H9 (cell line): ENCODE data around the gene MED23. TPM values are rescaled to one million over a fixed set of nuclear protein-coding genes. Genes with fewer than 3 reads are reported as not detected.

ENCODE experiments used
- DNase-seq: peaks from one replicate; pipeline ENCODE4 v3.0.0-alpha.2; 2017
- H2AFZ ChIP-seq: one replicate; pipeline ENCODE4 v1.6.1; 2013; ENCODE audit warnings: mild to moderate bottlenecking, low read length, control low read depth, moderate library complexity
- H2AK5ac ChIP-seq: 2 replicates; pipeline ENCODE4 v1.6.1; 2013; ENCODE audit warnings: low read length, control low read depth, mixed read lengths; ENCODE audit not compliant: insufficient read length
- H2BK120ac ChIP-seq: one replicate; pipeline ENCODE4 v1.6.1; 2013; ENCODE audit warnings: low read depth, mild to moderate bottlenecking, low read length, control low read depth, inconsistent platforms; ENCODE audit not compliant: poor library complexity, severe bottlenecking
- H2BK12ac ChIP-seq: 2 replicates; pipeline ENCODE4 v1.6.1; 2013; ENCODE audit warnings: low read length, control low read depth, mixed read lengths, low read depth; ENCODE audit not compliant: insufficient read length
- H2BK15ac ChIP-seq: 2 replicates; pipeline ENCODE4 v1.6.1; 2013; ENCODE audit warnings: low read depth, low read length, control low read depth
- H2BK20ac ChIP-seq: one replicate; pipeline ENCODE4 v1.6.1; 2013; ENCODE audit warnings: low read depth, mild to moderate bottlenecking, low read length, control low read depth, inconsistent platforms; ENCODE audit not compliant: poor library complexity, severe bottlenecking
- H2BK5ac ChIP-seq: 2 replicates; pipeline ENCODE4 v1.6.1; 2013; ENCODE audit warnings: low read length, control low read depth, mixed read lengths; ENCODE audit not compliant: insufficient read length
- H3K14ac ChIP-seq: 2 replicates; pipeline ENCODE4 v1.6.1; 2013; ENCODE audit warnings: low read length, control low read depth; ENCODE audit not compliant: insufficient read depth
- H3K18ac ChIP-seq: 2 replicates; pipeline ENCODE4 v1.6.1; 2013; ENCODE audit warnings: low read depth, mild to moderate bottlenecking, mixed read lengths, low read length, control low read depth; ENCODE audit not compliant: insufficient read length
- H3K23ac ChIP-seq: 2 replicates; pipeline ENCODE4 v1.6.1; 2013; ENCODE audit warnings: low read length, control low read depth, mixed read lengths, low read depth; ENCODE audit not compliant: insufficient read length
- H3K23me2 ChIP-seq: 2 replicates; pipeline ENCODE4 v1.6.1; 2013; ENCODE audit warnings: low read depth, mild to moderate bottlenecking, mixed read lengths, low read length, control low read depth; ENCODE audit not compliant: insufficient read length, poor library complexity, severe bottlenecking
- H3K27ac ChIP-seq: 2 replicates; pipeline ENCODE4 v1.5.1; 2013; ENCODE audit warnings: low read length, control low read depth, mixed read lengths, low read depth; ENCODE audit not compliant: insufficient read length
- H3K27me3 ChIP-seq: 2 replicates; pipeline ENCODE4 v1.6.1; 2013; ENCODE audit warnings: low read length, control low read depth, inconsistent platforms; ENCODE audit not compliant: insufficient read depth
- H3K4ac ChIP-seq: 2 replicates; pipeline ENCODE4 v1.6.1; 2013; ENCODE audit warnings: low read depth, mild to moderate bottlenecking, control low read depth, inconsistent platforms, low read length, moderate library complexity
- H3K4me1 ChIP-seq: 2 replicates; pipeline ENCODE4 v1.6.1; 2013; ENCODE audit warnings: low read length, control low read depth, inconsistent platforms; ENCODE audit not compliant: insufficient read depth
- H3K4me2 ChIP-seq: 2 replicates; pipeline ENCODE4 v1.6.1; 2013; ENCODE audit warnings: low read length, control low read depth, mixed read lengths; ENCODE audit not compliant: insufficient read length, insufficient read depth
- H3K56ac ChIP-seq: 2 replicates; pipeline ENCODE4 v1.6.1; 2013; ENCODE audit warnings: low read depth, mild to moderate bottlenecking, mixed read lengths, low read length, control low read depth; ENCODE audit not compliant: insufficient read length
- H3K79me1 ChIP-seq: 2 replicates; pipeline ENCODE4 v1.6.1; 2013; ENCODE audit warnings: low read depth, mild to moderate bottlenecking, moderate library complexity, low read length, control low read depth, inconsistent platforms; ENCODE audit not compliant: insufficient read depth, poor library complexity, severe bottlenecking
- H3K79me2 ChIP-seq: 2 replicates; pipeline ENCODE4 v1.6.1; 2013; ENCODE audit warnings: low read length, control low read depth, inconsistent platforms; ENCODE audit not compliant: insufficient read depth
- H3K9ac ChIP-seq: 2 replicates; pipeline ENCODE4 v1.6.1; 2013; ENCODE audit warnings: low read length, control low read depth, mixed read lengths; ENCODE audit not compliant: insufficient read length; ENCODE audit errors: extremely low read depth
- H3K9me3 ChIP-seq: one replicate; pipeline ENCODE4 v1.6.1; 2013; ENCODE audit warnings: low read depth, low read length, inconsistent platforms; ENCODE audit not compliant: control insufficient read depth
- H3T11ph ChIP-seq: one replicate; pipeline ENCODE4 v1.6.1; 2013; ENCODE audit warnings: mild to moderate bottlenecking, low read length, control low read depth, inconsistent platforms
- H4K20me1 ChIP-seq: one replicate; pipeline ENCODE4 v1.6.1; 2013; ENCODE audit not compliant: control insufficient read depth, insufficient read length, insufficient read depth
- H4K5ac ChIP-seq: 2 replicates; pipeline ENCODE4 v1.6.1; 2013; ENCODE audit warnings: low read depth, mild to moderate bottlenecking, mixed read lengths, low read length, control low read depth; ENCODE audit not compliant: insufficient read length
- H4K8ac ChIP-seq: replicated peaks from 2 replicates; pipeline ENCODE4 v1.6.1; 2013; ENCODE audit warnings: low read length, control low read depth, mixed read lengths, low read depth; ENCODE audit not compliant: insufficient read length
- H4K91ac ChIP-seq: 2 replicates; pipeline ENCODE4 v1.6.1; 2013; ENCODE audit warnings: low read depth, mild to moderate bottlenecking, moderate library complexity, mixed read lengths, low read length, control low read depth; ENCODE audit not compliant: insufficient read length
- H3K27ac Mint-ChIP-seq, 3 experiments: 2 replicates in 2 of 3; 3 replicates in 1 of 3; pipeline ENCODE4 v1.8.0; 2020 to 2021; ENCODE audit warnings: mixed read lengths in 3 of 3, mild to moderate bottlenecking in 1 of 3, moderate library complexity in 1 of 3
- H3K27me3 Mint-ChIP-seq: 2 replicates; pipeline ENCODE4 v1.8.0; 2021; ENCODE audit warnings: low read depth, mild to moderate bottlenecking, moderate library complexity, mixed read lengths
- H3K36me3 Mint-ChIP-seq, 3 experiments: 2 replicates in 2 of 3; 3 replicates in 1 of 3; pipeline ENCODE4 v1.8.0; 2020 to 2021; ENCODE audit warnings: low read depth in 3 of 3, mixed read lengths in 3 of 3; ENCODE audit not compliant: insufficient read depth in 1 of 3
- H3K4me1 Mint-ChIP-seq, 2 experiments: 2 replicates each; pipeline ENCODE4 v1.8.0; 2020; ENCODE audit warnings: mixed read lengths in 2 of 2
- H3K4me3 Mint-ChIP-seq, 2 experiments: 2 replicates in 1 of 2; 3 replicates in 1 of 2; pipeline ENCODE4 v1.8.0; 2020 to 2021; ENCODE audit warnings: mild to moderate bottlenecking in 2 of 2, mixed read lengths in 2 of 2, moderate library complexity in 1 of 2
- H3K9me3 Mint-ChIP-seq, 2 experiments: 2 replicates in 1 of 2; 3 replicates in 1 of 2; pipeline ENCODE4 v1.8.0; 2020; ENCODE audit warnings: mild to moderate bottlenecking in 2 of 2, mixed read lengths in 2 of 2, moderate library complexity in 1 of 2
- CTCF ChIP-seq: fragments of 200-600 bp; sonication (generic); conservative IDR thresholded peaks from 3 replicates; pipeline ENCODE4 v1.8.0; 2021; ENCODE audit warnings: antibody characterized with exemption, mild to moderate bottlenecking
- WGBS: extraction: QIAGEN DNeasy Blood & Tissue Kit; methylation state at CpG from one replicate; pipeline ENCODE4 v1.1.7; 2013; ENCODE audit warnings: missing lambda C conversion rate, low lambda C conversion rate, mixed read lengths; ENCODE audit not compliant: insufficient read length; ENCODE audit errors: extremely low coverage; 5-methylcytosine and 5-hydroxymethylcytosine counted together
- total RNA-seq: library from RNA; stranded (reverse); gene quantifications from 2 replicates; pipeline ENCODE4 v1.2.1, GENCODE V29; 2021

MED23 gene
- total RNA-seq, 1 experiment from 2014 or later: 16.2 TPM

GRCh38 chr6:131643855-131644460 lies 15.9 kb upstream of the MED23 start:
- H2BK15ac ChIP-seq: no peak overlapping the region
- TF ChIP-seq CTCF: no peak
- H3T11ph ChIP-seq: no peak overlapping the region
- H4K5ac ChIP-seq: no peak overlapping the region
- H3K4ac ChIP-seq: no peak overlapping the region
- no peak overlapping the region for H4K91ac ChIP-seq
- H3K79me1 ChIP-seq: no peaks in the 10 kb centered on the region
- H3K79me2 ChIP-seq: no peaks in the 10 kb centered on the region
- H3K23ac ChIP-seq: no peak overlapping the region
- no peak for DNase-seq
- Mint-ChIP-seq H3K4me3 (no peak overlapping the region), H3K4me1 (no peaks in the 10 kb centered on the region), H3K27ac (no peak overlapping the region), H3K9me3 (no peaks in the 10 kb centered on the region), H3K36me3 (no peaks in the 10 kb centered on the region), H3K27me3 (peaks cover 1% of the 10 kb centered on the region; the same call in 1 of the 2 replicates)
- no peak overlapping the region for H4K8ac ChIP-seq
- no peak overlapping the region for H2BK20ac ChIP-seq
- no peaks in the 10 kb centered on the region for H3K27me3 ChIP-seq
- H2BK5ac ChIP-seq: no peak overlapping the region
- no peaks in the 10 kb centered on the region for H3K23me2 ChIP-seq
- no peak overlapping the region for H3K9ac ChIP-seq
- H2BK120ac ChIP-seq: no peak overlapping the region
- H3K56ac ChIP-seq: no peak overlapping the region
- no peaks in the 10 kb centered on the region for H3K4me1 ChIP-seq
- no peak overlapping the region for H2AFZ ChIP-seq
- no peaks in the 10 kb centered on the region for H3K9me3 ChIP-seq
- H3K14ac ChIP-seq: no peak overlapping the region
- H3K27ac ChIP-seq: no peak overlapping the region
- H3K18ac ChIP-seq: no peak overlapping the region
- no peaks in the 10 kb centered on the region for H4K20me1 ChIP-seq
- no peak overlapping the region for H2BK12ac ChIP-seq
- no CpG with 5 or more reads among the region's 2 CpGs for WGBS
- no peak overlapping the region for H3K4me2 ChIP-seq
- no peak overlapping the region for H2AK5ac ChIP-seq
